GM12801 (cell line): ENCODE measurements around the gene PARD3.

ENCODE experiments used
- TF ChIP-seq, protein P1 (sequence below): IDR thresholded peaks from one replicate; pipeline ENCODE4 v1.5.1; 2011; ENCODE audit warnings: control low read depth; ENCODE audit not compliant: insufficient read length; ENCODE audit errors: extremely low read depth

PARD3 gene

DNA sequence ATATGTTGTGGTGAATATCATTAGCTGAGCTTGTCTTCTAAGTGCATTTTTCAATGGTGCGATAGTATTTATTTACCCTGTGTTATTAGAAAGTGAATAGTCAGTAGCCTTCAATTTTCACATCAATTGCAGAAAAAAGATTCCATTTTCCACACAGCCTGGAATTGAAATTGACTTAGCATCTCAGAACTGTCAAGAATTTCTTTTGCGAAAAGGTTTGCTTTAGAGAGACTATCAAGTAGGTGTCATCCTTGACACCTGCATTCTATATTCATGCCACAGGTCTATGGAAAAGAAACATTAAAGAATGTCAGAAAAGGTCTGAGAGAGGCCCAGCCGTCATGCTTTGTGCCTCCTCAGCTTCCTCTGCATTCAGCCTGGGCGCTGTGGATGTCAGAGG lies 504.9 kb downstream of the PARD3 start:
- TF ChIP-seq, protein P1, sequence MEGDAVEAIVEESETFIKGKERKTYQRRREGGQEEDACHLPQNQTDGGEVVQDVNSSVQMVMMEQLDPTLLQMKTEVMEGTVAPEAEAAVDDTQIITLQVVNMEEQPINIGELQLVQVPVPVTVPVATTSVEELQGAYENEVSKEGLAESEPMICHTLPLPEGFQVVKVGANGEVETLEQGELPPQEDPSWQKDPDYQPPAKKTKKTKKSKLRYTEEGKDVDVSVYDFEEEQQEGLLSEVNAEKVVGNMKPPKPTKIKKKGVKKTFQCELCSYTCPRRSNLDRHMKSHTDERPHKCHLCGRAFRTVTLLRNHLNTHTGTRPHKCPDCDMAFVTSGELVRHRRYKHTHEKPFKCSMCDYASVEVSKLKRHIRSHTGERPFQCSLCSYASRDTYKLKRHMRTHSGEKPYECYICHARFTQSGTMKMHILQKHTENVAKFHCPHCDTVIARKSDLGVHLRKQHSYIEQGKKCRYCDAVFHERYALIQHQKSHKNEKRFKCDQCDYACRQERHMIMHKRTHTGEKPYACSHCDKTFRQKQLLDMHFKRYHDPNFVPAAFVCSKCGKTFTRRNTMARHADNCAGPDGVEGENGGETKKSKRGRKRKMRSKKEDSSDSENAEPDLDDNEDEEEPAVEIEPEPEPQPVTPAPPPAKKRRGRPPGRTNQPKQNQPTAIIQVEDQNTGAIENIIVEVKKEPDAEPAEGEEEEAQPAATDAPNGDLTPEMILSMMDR = no peak

- TF ChIP-seq, protein P1 = no peak
Measured at GRCh38 chr10:34305189-34305588, 509.9 kb downstream of the PARD3 start.

GRCh38 chr10:34303022-34303421 lies 512.1 kb downstream of the PARD3 start:
- TF ChIP-seq, protein P1 = no peak

GRCh38 chr10:34299105-34299611 lies 515.9 kb downstream of the PARD3 start:
- TF ChIP-seq, protein P1 = no peak

- TF ChIP-seq, protein P1 = no peak
Measured at GRCh38 chr10:34298346-34298818, 516.7 kb downstream of the PARD3 start.

DNA sequence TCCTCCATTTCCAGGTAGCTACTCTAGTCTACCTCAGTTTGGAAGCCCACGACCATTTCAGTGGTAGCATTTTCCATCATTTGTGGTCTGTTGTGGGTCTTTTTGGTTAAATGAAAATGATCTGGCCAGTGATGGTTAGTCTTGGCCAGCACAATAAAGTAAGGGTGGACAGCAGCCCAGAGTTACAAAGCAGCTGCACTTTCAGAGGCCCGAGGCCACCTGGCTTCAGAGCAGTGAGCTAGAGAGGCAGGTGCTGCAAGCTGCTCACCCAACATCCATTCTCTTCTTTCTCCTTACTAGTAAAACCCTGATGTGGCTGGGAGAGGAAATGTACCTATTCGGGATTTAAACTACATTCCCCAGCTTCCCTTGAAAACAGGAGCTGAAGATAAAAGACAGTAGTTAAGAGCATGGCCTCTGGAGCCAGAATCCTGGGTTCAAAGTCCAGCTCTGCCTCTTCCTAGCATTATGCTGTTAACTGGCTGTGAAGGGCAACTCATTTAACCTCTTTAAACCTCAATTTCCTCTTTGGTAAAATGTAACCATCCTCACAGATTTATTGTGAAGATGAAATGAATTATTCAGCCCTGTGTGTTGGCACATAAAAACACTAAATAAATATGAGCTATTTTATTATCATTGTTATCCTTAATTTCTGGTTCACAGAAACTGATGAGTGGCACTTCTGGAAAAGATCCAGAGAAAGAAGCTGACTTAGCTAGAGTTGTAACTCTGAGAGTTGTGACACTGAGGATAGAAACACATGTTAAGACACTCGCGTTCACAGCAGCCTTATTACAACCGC lies 517.4 kb downstream of the PARD3 start:
- TF ChIP-seq, protein P1 = no peak

DNA sequence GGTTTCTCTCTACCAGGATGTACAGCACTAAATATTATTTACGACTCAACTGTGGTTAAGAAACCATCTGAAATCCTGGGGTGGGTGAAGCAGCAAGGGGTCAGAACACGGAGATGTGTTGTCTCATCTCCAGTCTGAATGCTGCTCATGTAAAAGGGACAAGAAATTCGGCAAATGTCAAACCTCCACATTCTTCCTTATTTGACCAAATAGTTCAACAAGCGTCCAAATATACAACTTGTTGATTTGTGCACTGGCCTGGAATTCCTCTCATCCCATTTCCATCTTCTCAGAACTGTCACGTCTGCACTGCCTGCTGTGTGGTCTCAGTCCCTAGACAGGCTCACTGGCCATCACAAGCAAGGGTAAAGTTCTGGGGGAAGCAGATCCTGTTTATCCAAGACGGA lies 520.0 kb downstream of the PARD3 start:
- TF ChIP-seq, protein P1 = no peak
